H1 (cell line): ENCODE results near the gene TOR1AIP1. TPM values are rescaled to one million over a fixed set of nuclear protein-coding genes. Genes with fewer than 3 reads are reported as not detected.

ENCODE experiments used
- CTCF ChIA-PET: fragments of 300-600 bp; sonication (Branson Sonifier 250); formaldehyde crosslinking; loops from one replicate; lab custom pipeline; 2021; ENCODE audit not compliant: partially characterized antibody; lab: Charles Lee
- POLR2A ChIA-PET: fragments of 300-600 bp; sonication (Branson Sonifier 250); formaldehyde crosslinking; loops from one replicate; lab custom pipeline; 2021; ENCODE audit warnings: inconsistent platforms; ENCODE audit not compliant: partially characterized antibody; lab: Charles Lee
- DNase-seq, 2 experiments: peaks; one replicate each; pipeline versions ENCODE4 v3.0.0 to v3.0.0-alpha.2; 2010 to 2022; ENCODE audit warnings: low spot score in 2 of 2, low read depth in 1 of 2, mixed read lengths in 1 of 2
- FAIRE-seq: peaks from 2 replicates; lab custom pipeline; 2011; peaks lifted over from hg19 to GRCh38; lab: Jason Lieb, UNC
- H2AFZ ChIP-seq: 2 replicates; pipeline ENCODE4 v1.8.1; 2012; ENCODE audit warnings: low read length, inconsistent platforms
- H2AK5ac ChIP-seq: 2 replicates; pipeline ENCODE4 v1.6.1; 2013; ENCODE audit warnings: low read depth, low read length
- H2BK120ac ChIP-seq: replicated peaks from 2 replicates; pipeline ENCODE3; 2013; ENCODE audit warnings: low read depth, low read length, inconsistent platforms
- H2BK12ac ChIP-seq: 2 replicates; pipeline ENCODE4 v1.6.1; 2013; ENCODE audit warnings: low read depth, low read length
- H2BK15ac ChIP-seq: 2 replicates; pipeline ENCODE4 v1.6.1; 2013; ENCODE audit warnings: low read length
- H2BK20ac ChIP-seq: 2 replicates; pipeline ENCODE4 v1.6.1; 2013; ENCODE audit warnings: low read length
- H2BK5ac ChIP-seq: 2 replicates; pipeline ENCODE4 v1.6.1; 2013; ENCODE audit warnings: low read depth, low read length
- H3K14ac ChIP-seq: 2 replicates; pipeline ENCODE4 v1.6.1; 2013; ENCODE audit warnings: inconsistent platforms; ENCODE audit not compliant: insufficient read length
- H3K18ac ChIP-seq: 2 replicates; pipeline ENCODE4 v1.6.1; 2013; ENCODE audit warnings: low read length; ENCODE audit errors: extremely low read depth
- H3K23ac ChIP-seq: 2 replicates; pipeline ENCODE4 v1.6.1; 2013; ENCODE audit warnings: inconsistent platforms; ENCODE audit not compliant: insufficient read length
- H3K23me2 ChIP-seq: 2 replicates; pipeline ENCODE4 v1.6.1; 2013; ENCODE audit warnings: low read depth, low read length
- H3K27ac ChIP-seq: 2 replicates; pipeline ENCODE4 v1.6.1; 2011; ENCODE audit warnings: low read depth, low read length, inconsistent platforms
- H3K27me3 ChIP-seq, 4 experiments: replicated peaks in 1 of 4; 1 replicate in 1 of 4; 2 replicates in 3 of 4; pipeline versions ENCODE4 v1.6.1 to v1.8.1; 2011 to 2013; ENCODE audit warnings: low read length in 3 of 4, mild to moderate bottlenecking in 3 of 4, inconsistent platforms in 2 of 4, mixed read lengths in 2 of 4, moderate library complexity in 1 of 4; ENCODE audit not compliant: control insufficient read depth in 3 of 4, insufficient read depth in 3 of 4; ENCODE audit errors: extremely low read depth in 1 of 4
- H3K36me3 ChIP-seq, 4 experiments: 2 replicates each; pipeline versions ENCODE4 v1.6.1 to v1.8.1; 2011 to 2013; ENCODE audit warnings: mild to moderate bottlenecking in 4 of 4, low read length in 3 of 4, moderate library complexity in 2 of 4, control low read depth in 1 of 4, inconsistent platforms in 1 of 4; ENCODE audit not compliant: insufficient read depth in 4 of 4, control insufficient read depth in 2 of 4
- H3K4ac ChIP-seq: replicated peaks from 2 replicates; pipeline ENCODE3; 2013; ENCODE audit warnings: low read length, low read depth, mixed read lengths, inconsistent platforms; ENCODE audit not compliant: insufficient read length
- H3K4me1 ChIP-seq, 4 experiments: replicated peaks in 1 of 4; 1 replicate in 1 of 4; 2 replicates in 3 of 4; pipeline versions ENCODE4 v1.6.1 to v1.8.1; 2011 to 2013; ENCODE audit warnings: low read length in 3 of 4, inconsistent platforms in 2 of 4, mixed read lengths in 1 of 4; ENCODE audit not compliant: insufficient read depth in 4 of 4, control insufficient read depth in 3 of 4
- H3K4me2 ChIP-seq, 2 experiments: 2 replicates each; pipeline versions ENCODE4 v1.6.1 to v1.8.1; 2011 to 2013; ENCODE audit warnings: low read depth in 2 of 2, low read length in 2 of 2, control low read depth in 1 of 2, inconsistent platforms in 1 of 2, mild to moderate bottlenecking in 1 of 2; ENCODE audit not compliant: insufficient read depth in 1 of 2
- H3K4me3 ChIP-seq, 4 experiments: fragments of 200-600, 300-600 bp in 1 of 4; sonication (generic), shearing (Covaris generic), sonication (Bioruptor Twin) in 1 of 4; 2 replicates each; pipeline versions ENCODE4 v1.5.1 to v1.8.1; 2011 to 2016; ENCODE audit warnings: low read length in 4 of 4, low read depth in 3 of 4, control low read depth in 2 of 4, inconsistent platforms in 2 of 4, mild to moderate bottlenecking in 2 of 4, mixed read lengths in 1 of 4, moderate library complexity in 1 of 4; ENCODE audit not compliant: insufficient read depth in 2 of 4; ENCODE audit errors: extremely low read depth in 1 of 4
- H3K56ac ChIP-seq: replicated peaks from 2 replicates; pipeline ENCODE3; 2013; ENCODE audit warnings: low read depth, mild to moderate bottlenecking, mixed read lengths, low read length, inconsistent platforms; ENCODE audit not compliant: insufficient read length
- H3K79me1 ChIP-seq: 2 replicates; pipeline ENCODE4 v1.6.1; 2013; ENCODE audit warnings: low read depth, low read length, control low read depth
- H3K79me2 ChIP-seq, 2 experiments: 2 replicates each; pipeline versions ENCODE4 v1.6.1 to v1.8.1; 2012 to 2013; ENCODE audit warnings: low read length in 2 of 2, mild to moderate bottlenecking in 2 of 2, inconsistent platforms in 1 of 2; ENCODE audit not compliant: insufficient read depth in 2 of 2, control insufficient read depth in 1 of 2
- H3K9ac ChIP-seq, 4 experiments: replicated peaks in 1 of 4; 1 replicate in 1 of 4; 2 replicates in 3 of 4; pipeline versions ENCODE4 v1.6.1 to v1.8.1; 2011 to 2013; ENCODE audit warnings: low read depth in 3 of 4, low read length in 3 of 4, control low read depth in 2 of 4, mild to moderate bottlenecking in 2 of 4, moderate library complexity in 2 of 4, inconsistent platforms in 1 of 4; ENCODE audit errors: extremely low read depth in 1 of 4
- H3K9me3 ChIP-seq, 2 experiments: 2 replicates each; pipeline versions ENCODE4 v1.6.1 to v1.8.1; 2012 to 2013; ENCODE audit warnings: mild to moderate bottlenecking in 2 of 2, moderate library complexity in 2 of 2, control low read depth in 1 of 2, inconsistent platforms in 1 of 2, low read depth in 1 of 2, low read length in 1 of 2, mixed read lengths in 1 of 2; ENCODE audit not compliant: insufficient read depth in 2 of 2
- H4K20me1 ChIP-seq, 2 experiments: replicated peaks in 1 of 2; 2 replicates each; pipeline versions ENCODE3 to v1.8.1; 2011 to 2013; ENCODE audit warnings: inconsistent platforms in 2 of 2, low read length in 2 of 2, mild to moderate bottlenecking in 1 of 2; ENCODE audit not compliant: insufficient read depth in 2 of 2, control insufficient read depth in 1 of 2
- H4K5ac ChIP-seq: 2 replicates; pipeline ENCODE4 v1.6.1; 2013; ENCODE audit warnings: low read length, low read depth, mixed read lengths, inconsistent platforms; ENCODE audit not compliant: insufficient read length
- H4K8ac ChIP-seq: 2 replicates; pipeline ENCODE4 v1.8.0; 2013; ENCODE audit warnings: mild to moderate bottlenecking, moderate library complexity, low read length, inconsistent platforms; ENCODE audit not compliant: insufficient read depth; ENCODE audit errors: extremely low read depth
- H4K91ac ChIP-seq: replicated peaks from 2 replicates; pipeline ENCODE3; 2013; ENCODE audit warnings: low read length, mixed read lengths, inconsistent platforms; ENCODE audit not compliant: insufficient read length
- EP300 ChIP-seq, 2 experiments: IDR thresholded peaks; 1 replicate in 1 of 2; 2 replicates in 1 of 2; pipeline ENCODE4 v1.6.1; 2011 to 2012; ENCODE audit warnings: low read depth in 2 of 2, low read length in 2 of 2, mild to moderate bottlenecking in 2 of 2, borderline replicate concordance in 1 of 2, inconsistent platforms in 1 of 2, moderate library complexity in 1 of 2
- polyA plus RNA-seq, 7 experiments: library from polyadenylated mRNA; depleted of rRNA in 3 of 7; stranded (reverse) in 5 of 7; unstranded in 2 of 7; fragments of >200 nt in 5 of 7; fragments of 200-250 nt in 2 of 7; gene quantifications; 1 replicate in 5 of 7; 2 replicates in 1 of 7; 4 replicates in 1 of 7; pipeline versions ENCODE4 v1.2.1 to v1.2.3, GENCODE V29; 2011 to 2013; ENCODE audit warnings: missing spikeins in 2 of 7, mixed read lengths in 2 of 7
- total RNA-seq: library from RNA; stranded (reverse); fragmentation: NEBNext Ultra II Directional; extraction: Animal tissue kit (Norgen Biotek cat#: 25700); gene quantifications from 2 replicates; pipeline ENCODE4 v1.2.1, GENCODE V29; 2021

TOR1AIP1 gene
- total and polyA plus RNA-seq, 2 of the 8 experiments (the other 6 are each of a cell fraction or from before 2014, with no cell fraction given): 5.7 to 22.8 TPM

- no peaks in the 10 kb centered on the region for H3K9me3 ChIP-seq
- no peak overlapping the region for H2BK5ac ChIP-seq
- no peak overlapping the region for H4K5ac ChIP-seq
- no peak overlapping the region for H2AFZ ChIP-seq
- FAIRE-seq (no peak), DNase-seq (no peak)
- H3K18ac ChIP-seq: no peak overlapping the region
- no peaks in the 10 kb centered on the region for H4K20me1 ChIP-seq
- no peaks in the 10 kb centered on the region for H3K23me2 ChIP-seq
- H2BK12ac ChIP-seq: no peak overlapping the region
- H2BK120ac ChIP-seq: no peak overlapping the region
- H2BK20ac ChIP-seq: no peak overlapping the region
- H3K4me2 ChIP-seq: no peak overlapping the region
- no peak overlapping the region for H3K9ac ChIP-seq
- H2AK5ac ChIP-seq: no peak overlapping the region
- CTCF ChIA-PET: interaction anchor here (0.5 to 1.0 kb wide), 4 partner anchors 10 to 217 kb away, joined by 3 to 4 read pairs (median 4); no protein-coding TSS in a partner anchor
- no peak overlapping the region for H3K4ac ChIP-seq
- no peak overlapping the region for H2BK15ac ChIP-seq
- H3K27me3 ChIP-seq: no peaks in the 10 kb centered on the region
- H3K14ac ChIP-seq: no peak overlapping the region
- H3K36me3 ChIP-seq: peaks cover 0 to 6% (median 3%) of the 10 kb centered on the region in 4 experiments; a peak in 4 of 8 replicates
- H4K91ac ChIP-seq: no peak overlapping the region
- no peak overlapping the region for H4K8ac ChIP-seq
- H3K56ac ChIP-seq: no peak overlapping the region
- H3K79me1 ChIP-seq: no peaks in the 10 kb centered on the region
- no peaks in the 10 kb centered on the region for H3K79me2 ChIP-seq
- H3K4me3 ChIP-seq: no peak overlapping the region
- H3K27ac ChIP-seq: no peak overlapping the region
- peaks cover 0 to 12% (median 3%) of the 10 kb centered on the region in 4 experiments; a peak in 2 of 7 replicates for H3K4me1 ChIP-seq
- no peak overlapping the region for H3K23ac ChIP-seq
- TF ChIP-seq EP300 (IDR thresholded peaks at IDR 0.05; ENCODE audit: borderline replicate concordance in 1 of 2, low read depth in 2 of 2, low read length in 2 of 2): no peak
- TF ChIP-seq, all 59 proteins: peak for 0
- POLR2A ChIA-PET: interaction anchor here (1.3 to 1.9 kb wide), 2 partner anchors 31 to 40 kb away, joined by 3 to 4 read pairs; no protein-coding TSS in a partner anchor
Observed at GRCh38 chr1:179923029-179923428, 40.9 kb downstream of the TOR1AIP1 start.
